ENCODE measurements around the gene MYO18A.

DNA sequence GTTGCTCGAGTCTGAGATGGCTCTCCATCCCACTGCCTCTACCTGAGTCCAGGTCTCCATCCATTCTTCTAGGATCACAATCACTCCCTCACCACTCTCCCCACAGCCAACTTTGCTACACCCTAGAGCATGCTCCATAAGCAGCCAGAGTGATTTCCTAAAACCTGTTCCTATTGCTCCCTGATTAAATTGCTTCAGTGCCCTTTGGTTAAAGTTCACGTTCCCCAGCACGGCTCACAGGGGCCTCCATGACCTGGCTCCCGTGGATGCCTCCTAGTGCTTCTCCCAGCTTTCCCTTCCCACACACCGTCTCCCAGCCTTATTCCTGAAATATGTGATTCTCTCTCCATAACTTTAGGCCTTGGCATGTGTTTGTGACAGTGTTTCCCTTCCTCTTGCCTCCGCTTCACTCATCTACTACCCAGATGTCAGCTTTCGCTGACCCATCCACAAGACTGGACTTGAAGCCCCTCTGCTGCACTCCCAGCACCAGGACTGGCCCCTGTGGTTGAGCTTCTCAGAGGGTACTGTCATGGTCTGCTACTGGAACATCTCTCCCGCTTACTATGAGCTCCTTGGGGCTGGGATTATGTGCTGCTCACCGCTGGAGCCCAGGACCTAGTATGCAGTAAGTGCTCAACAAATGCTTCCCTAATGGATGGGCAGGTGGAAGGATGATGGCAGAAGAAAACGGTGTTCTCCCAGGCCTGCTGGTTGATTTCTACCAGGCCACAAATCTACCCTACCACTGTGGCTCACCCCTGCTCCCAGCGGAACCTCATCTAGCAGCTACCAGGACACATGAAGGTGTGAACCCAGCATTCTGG is 17.9 kb downstream of the MYO18A start:
- TF ChIP-seq CTCF (IDR thresholded peaks at IDR 0.05) = no peak
- no peak for TF ChIP-seq POLR2A (IDR thresholded peaks at IDR 0.05)
